GM19023 (cell line): ENCODE measurements around the gene CD180.

Experiments used
- ATAC-seq: cut with Tn5 transposase; IDR thresholded peaks from one replicate; pipeline ENCODE4 v1.9.1; 2021; ENCODE audit warnings: mild to moderate bottlenecking, moderate library complexity; ENCODE audit not compliant: unreplicated experiment

Gene CD180

GRCh38 chr5:67163231-67163756 is 33.3 kb downstream of the CD180 start:
- ATAC-seq = no peak

- no peak for ATAC-seq
These were observed 34.8 kb downstream of the CD180 start for GRCh38 chr5:67161767-67162166.

- no peak for ATAC-seq
These were observed 35.6 kb downstream of the CD180 start for GRCh38 chr5:67160985-67161384.

GRCh38 chr5:67160272-67160671 is 36.3 kb downstream of the CD180 start:
- ATAC-seq = no peak

GRCh38 chr5:67156976-67157583 is 39.5 kb downstream of the CD180 start:
- peak; percentile 64 for ATAC-seq

- ATAC-seq = no peak
These were observed 41.9 kb downstream of the CD180 start for GRCh38 chr5:67154556-67155206.

GRCh38 chr5:67153292-67153691 is 43.3 kb downstream of the CD180 start:
- no peak for ATAC-seq

GRCh38 chr5:67152400-67152799 is 44.2 kb downstream of the CD180 start:
- no peak for ATAC-seq

- no peak for ATAC-seq
These were observed 46.6 kb downstream of the CD180 start for GRCh38 chr5:67149951-67150523.

- ATAC-seq = no peak
These were observed 47.3 kb downstream of the CD180 start for GRCh38 chr5:67149057-67149950.

- no peak for ATAC-seq
These were observed 48.8 kb downstream of the CD180 start for GRCh38 chr5:67147760-67148159.

- ATAC-seq = no peak
These were observed 49.6 kb downstream of the CD180 start for GRCh38 chr5:67146981-67147380.

GRCh38 chr5:67146574-67146973 is 50.0 kb downstream of the CD180 start:
- no peak for ATAC-seq

GRCh38 chr5:67144183-67144639 is 52.4 kb downstream of the CD180 start:
- ATAC-seq = no peak

GRCh38 chr5:67143549-67143948 is 53.0 kb downstream of the CD180 start:
- no peak for ATAC-seq

- no peak for ATAC-seq
These were observed 53.8 kb downstream of the CD180 start for GRCh38 chr5:67142816-67143215.

GRCh38 chr5:67141644-67142043 is 55.0 kb downstream of the CD180 start:
- ATAC-seq = no peak

GRCh38 chr5:67140413-67140812 is 56.2 kb downstream of the CD180 start:
- no peak for ATAC-seq

- ATAC-seq = no peak
These were observed 57.6 kb downstream of the CD180 start for GRCh38 chr5:67139030-67139429.

- ATAC-seq = no peak
These were observed 61.1 kb downstream of the CD180 start for GRCh38 chr5:67135381-67135984.

GRCh38 chr5:67133776-67134175 is 62.8 kb downstream of the CD180 start:
- no peak for ATAC-seq
